Measurements from ENCODE around the gene UBAP1.
"Not testable (repeated sequence)": the region's sequence is repeated elsewhere in the genome, so short reads cannot be mapped to it uniquely, and the experiment has no call there.

The UBAP1 gene

DNA sequence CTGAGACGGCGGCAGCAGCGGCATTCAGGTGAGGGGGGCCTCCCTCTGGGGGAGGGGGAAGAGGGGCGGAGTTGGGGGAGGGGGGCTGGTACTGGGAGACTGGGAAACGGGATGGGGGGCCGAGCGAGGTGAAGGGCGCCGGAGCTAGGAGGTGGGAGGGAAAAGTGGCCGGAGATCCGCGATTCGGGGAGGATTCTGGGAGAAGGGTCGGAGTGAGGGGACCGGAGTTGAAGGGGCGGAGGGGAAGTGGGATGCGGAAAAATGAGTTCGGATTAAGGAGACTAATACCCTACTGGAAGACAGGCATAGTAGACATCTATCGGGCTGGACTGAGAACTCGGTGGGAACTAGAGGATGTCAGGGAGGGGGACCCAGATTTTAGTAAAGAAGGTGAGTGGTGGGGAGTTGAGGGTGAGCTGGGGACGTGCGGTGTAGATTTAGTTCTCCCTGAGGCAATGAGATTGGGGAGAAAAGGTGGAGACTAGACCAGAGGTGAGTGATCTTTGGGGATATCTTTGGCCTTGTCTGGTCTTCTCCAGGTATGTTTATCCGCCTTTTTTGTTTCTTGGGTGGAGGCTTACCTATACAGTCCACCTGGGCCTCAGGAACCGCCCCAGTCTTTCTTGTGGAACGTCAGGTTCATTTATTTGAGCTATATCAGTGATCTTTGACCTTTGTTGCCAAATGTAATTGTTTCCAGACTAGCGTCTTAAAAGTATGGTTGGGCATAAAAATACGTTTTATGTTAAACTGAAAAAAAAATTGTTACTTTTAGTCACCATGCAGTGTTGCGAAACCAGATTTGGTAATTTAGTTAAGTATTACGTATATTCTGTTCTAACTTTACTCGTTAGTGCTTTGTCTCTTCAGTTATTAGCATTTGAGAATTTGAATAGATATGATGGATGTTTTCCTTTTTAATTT is 632 bp downstream of the UBAP1 start:
- peak; percentile 44 for DNase-seq

DNA sequence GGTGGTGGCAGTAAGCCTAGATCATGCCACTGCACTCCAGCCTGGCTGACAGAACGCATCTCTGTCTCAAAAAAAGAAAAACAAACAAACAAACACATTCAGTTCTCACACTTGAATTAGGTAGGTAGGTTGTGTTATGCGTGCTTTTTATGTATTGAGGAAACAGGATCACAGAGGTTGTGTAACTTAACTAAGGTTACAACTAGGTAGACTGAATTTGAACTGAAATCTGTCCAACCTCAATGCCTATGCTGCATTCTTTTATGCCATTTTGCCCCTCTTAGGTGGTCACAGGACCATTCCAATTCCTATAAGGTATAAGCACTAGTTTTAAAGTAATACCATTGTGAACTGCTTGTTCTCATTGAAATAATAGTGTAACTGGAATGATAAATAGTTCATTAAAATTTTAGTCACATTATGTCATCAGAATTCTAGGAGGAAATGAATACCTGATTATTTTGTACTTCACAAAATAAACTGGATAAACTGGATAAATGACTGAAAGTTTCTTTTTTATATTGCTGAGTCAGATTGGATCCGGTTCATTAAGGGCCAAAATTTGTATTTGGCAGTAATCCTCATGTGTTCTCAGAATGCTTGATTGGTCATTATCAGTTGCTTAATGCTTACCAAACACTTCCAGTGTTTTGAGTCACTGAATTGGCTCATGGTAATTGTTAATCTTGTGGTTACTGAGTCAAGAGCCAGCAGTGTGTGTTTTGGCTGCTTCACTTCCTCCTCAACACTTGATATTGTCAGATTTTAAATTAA is 7.1 kb downstream of the UBAP1 start:
- DNase-seq, result no peak

GRCh38 chr9:34187891-34188240 is 9.0 kb downstream of the UBAP1 start:
- no peak for DNase-seq

DNA sequence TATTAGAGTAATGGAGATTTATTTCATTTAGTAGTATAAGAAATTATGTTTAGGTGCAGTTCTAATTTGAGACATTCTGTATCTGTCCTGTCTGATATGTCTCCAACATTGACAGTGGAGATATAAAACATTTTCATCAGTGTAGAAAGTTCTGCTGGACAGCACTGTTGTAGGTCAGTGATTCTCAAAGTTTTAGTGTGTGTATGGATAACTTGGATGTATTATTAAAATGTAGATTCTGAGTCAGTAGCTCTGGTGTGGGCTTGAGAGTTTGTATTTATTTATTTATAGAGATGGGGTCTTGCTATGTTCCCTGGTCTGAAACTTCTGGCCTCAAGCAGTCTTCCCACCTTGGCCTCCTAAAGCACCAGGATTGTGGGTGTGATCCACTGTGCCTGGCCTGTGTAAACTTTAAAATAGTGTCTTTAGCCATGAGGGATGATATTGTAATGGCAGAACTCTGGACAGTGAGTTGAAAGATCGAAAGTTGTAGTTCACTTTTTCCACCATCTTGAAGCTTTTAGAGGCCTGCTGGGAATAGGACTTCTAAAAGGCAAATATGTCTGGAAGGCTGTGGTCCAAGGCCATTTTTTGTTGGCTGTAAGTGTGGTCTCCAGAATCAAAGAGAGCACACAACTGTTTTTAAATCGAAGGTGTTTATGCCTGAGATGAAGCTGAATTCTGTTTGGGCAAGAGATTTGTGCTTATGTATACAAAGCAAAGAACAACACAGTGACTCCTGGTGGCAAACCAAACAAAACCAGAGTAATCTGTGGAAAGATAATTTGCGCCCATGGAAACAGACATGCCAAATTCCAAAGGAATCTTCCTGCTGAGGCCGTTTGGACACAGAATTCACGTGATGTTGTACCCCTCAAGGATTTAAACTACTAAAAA is 12.4 kb downstream of the UBAP1 start:
- no peak for DNase-seq

GRCh38 chr9:34195143-34195542 is 16.3 kb downstream of the UBAP1 start:
- DNase-seq, result no peak

- DNase-seq, result not testable (repeated sequence)
Measured at GRCh38 chr9:34197286-34197685, 18.4 kb downstream of the UBAP1 start.

- DNase-seq, result no peak
Measured at GRCh38 chr9:34197756-34198711, 19.2 kb downstream of the UBAP1 start.

- no peak for DNase-seq
Measured at GRCh38 chr9:34200092-34200491, 21.2 kb downstream of the UBAP1 start.

- no peak for DNase-seq
Measured at GRCh38 chr9:34203275-34203991, 24.6 kb downstream of the UBAP1 start.

DNA sequence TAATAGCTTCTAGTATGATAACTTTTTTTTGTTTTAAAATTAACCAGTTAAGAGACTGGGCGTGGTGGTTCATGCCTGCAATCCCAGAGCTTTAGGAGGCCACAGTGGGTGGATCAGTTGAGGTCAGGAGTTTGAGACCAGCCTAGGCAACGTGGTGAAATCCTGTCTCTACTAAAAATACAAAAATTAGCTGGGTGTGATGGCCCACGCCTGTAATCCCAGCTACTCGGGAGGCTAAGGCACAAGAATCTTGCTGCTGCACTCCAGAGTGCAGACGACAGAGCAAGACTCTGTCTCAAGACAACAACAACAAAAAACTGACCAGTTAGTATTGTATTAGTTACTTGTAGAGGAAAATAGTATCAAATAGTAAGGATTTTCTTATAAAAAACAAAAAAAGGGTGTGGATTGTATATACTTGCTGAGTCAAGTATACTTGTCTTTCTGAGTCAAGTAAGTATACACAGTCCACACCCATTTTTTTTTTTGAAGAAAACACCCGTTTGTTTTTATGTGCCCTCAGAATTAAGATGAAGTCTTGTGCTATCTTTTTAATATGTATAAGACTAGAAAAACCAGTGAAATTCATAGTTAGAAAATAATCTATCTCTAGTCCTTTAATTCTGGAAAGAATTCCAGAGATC is 25.3 kb downstream of the UBAP1 start:
- no peak for DNase-seq

DNA sequence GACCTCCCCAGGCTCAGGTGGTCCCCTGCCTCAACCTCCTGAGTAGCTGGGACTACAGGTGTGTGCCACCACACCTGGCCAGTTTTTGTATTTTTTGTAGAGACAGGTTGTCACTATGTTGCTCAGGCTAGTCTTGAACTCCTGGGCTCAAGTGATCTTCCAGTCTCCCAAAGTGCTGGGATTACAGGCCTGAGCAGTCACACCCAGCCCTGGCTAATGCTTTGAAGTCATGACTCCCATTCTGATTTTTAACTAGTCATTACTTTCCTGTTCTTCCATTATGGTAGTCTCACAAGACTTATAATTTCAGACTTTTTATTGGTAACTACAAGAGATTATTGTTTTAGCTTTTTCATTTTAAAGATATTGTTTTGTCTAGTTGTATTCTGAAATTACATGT is 26.3 kb downstream of the UBAP1 start:
- DNase-seq, result no peak

GRCh38 chr9:34206561-34206960 is 27.7 kb downstream of the UBAP1 start:
- DNase-seq, result no peak

DNA sequence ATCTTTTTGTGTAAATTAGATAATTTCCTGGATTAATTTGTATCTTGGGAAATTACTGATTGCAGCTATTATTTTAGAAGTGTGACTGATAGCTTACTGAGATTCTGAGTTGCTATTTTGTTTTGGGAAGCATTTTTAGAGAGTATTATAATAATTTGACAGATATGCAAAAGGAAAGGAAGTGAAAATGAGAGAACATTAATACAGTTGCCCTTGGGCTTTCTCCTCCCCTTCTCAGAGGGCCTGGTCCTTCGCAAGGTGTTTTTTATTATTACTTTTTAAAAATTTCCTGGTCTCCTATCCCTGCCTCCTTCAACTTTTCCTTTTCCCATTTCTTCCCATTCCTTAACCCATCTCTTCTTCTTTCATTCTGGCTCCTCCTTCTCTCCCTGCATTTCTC is 32.6 kb downstream of the UBAP1 start:
- DNase-seq, result no peak

- DNase-seq, result not testable (repeated sequence)
Measured at GRCh38 chr9:34214354-34215000, 35.6 kb downstream of the UBAP1 start.

GRCh38 chr9:34216325-34216724 is 37.5 kb downstream of the UBAP1 start:
- no peak for DNase-seq

- not testable (repeated sequence) for DNase-seq
Measured at GRCh38 chr9:34217015-34217414, 38.2 kb downstream of the UBAP1 start.

DNA sequence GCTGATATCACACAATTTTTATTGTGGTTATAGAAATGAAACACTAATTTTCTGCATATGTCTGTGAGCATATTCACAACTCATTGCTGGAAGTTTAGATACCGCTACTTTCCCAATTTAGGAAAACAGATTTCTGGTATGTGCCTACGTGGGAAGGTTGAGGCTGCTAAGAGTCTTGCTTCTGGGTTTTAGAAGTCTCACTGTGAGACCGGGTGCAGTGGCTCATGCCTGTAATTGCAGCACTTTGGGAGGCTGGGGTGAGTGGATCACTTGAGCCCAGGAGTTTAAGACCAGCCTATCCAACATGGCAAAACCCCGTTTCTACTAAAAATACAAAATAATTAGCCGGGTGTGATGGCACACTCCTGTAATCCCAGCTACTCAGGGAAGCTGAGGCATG is 39.6 kb downstream of the UBAP1 start:
- no peak for DNase-seq

DNA sequence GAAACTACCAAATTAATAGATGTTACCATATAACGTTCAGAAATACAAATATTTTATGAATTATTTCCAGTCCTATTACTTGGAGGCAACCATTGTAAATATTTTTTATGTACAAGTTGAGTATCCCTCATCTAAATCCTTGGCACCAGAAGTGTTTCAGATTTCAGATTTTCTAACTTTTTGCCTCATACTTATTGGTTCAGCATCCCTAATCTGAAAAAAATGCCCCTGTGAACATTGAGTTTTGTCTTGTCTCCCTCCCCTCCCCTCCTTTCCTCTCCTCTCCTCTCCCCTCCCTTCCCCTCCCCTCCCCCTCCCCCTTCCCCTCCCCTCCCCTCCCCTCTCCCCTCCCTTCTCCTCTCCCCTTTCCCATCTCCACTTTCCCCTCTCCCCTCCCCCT is 40.6 kb downstream of the UBAP1 start:
- DNase-seq, result no peak

DNA sequence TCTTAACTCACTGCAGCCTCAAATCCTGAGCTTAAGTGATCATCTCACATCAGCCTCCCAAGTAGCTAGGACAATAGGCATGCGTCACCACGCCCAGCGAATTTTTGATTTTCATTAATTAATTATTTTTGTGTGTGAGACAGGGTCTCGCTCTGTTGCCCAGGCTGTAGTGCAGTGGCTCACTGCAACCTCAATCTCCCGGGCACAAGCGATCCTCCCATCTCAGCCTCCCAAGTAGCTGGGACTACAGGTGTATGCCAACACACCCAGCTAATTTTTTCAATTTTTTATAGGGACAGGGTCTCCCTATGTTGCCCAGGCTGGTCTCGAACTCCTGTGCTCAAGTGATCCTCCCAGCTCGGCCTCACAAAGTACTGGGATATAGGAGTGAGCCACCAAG is 41.4 kb downstream of the UBAP1 start:
- DNase-seq, result no peak

DNA sequence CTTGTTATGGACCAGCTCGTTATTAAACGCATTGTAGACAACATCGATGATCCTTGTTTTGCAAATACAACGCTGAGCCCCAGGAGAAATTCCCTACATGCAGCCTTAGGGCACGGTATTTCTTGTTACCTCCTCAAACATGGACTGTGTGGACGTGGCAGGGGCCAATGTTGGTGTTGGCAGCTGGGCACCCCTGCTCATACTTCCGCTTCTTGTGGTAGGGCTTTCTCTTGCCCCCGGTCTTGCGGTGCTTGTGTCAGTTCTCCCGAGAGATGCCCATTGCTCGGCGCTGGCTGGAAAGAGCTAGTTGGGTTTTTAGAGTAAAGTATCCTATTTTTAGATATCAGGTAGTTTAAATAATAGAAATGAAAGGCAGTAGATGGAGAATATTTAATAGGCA is 45.5 kb downstream of the UBAP1 start:
- no peak for DNase-seq

Measured in 8988T (cell line).